DMS153 (cell line): ENCODE results near the gene MRPL33.
A peak's percentile ranks its signal among the peaks of the same experiment; 100 is the strongest.

Source experiments
- DNase-seq: peaks from one replicate; lab custom pipeline; 2025; lab: John Stamatoyannopoulos, UW

Gene MRPL33

GRCh38 chr2:27809761-27810241, 38.3 kb downstream of the MRPL33 start:
- no peak for DNase-seq

- no peak for DNase-seq
Measured at GRCh38 chr2:27810455-27810854, 38.9 kb downstream of the MRPL33 start.

DNA sequence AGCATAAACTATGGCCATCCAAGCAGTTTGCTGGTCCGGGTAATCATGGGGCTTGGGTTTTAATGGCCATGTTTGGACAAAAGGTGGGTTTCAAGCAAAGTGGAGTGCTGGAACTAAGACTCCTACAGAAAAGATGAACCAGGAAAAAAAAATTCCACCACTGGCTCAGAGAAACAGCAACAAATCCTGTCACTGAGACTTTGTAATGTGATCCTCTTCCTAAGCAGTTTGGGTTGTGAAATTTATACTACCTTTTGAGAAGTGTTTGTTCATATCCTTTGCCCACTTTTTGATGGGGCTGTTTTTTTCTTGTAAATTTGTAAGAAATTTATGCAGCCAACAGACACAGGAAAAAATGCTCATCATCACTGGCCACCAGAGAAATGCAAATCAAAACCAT, 40.2 kb downstream of the MRPL33 start:
- no peak for DNase-seq

DNA sequence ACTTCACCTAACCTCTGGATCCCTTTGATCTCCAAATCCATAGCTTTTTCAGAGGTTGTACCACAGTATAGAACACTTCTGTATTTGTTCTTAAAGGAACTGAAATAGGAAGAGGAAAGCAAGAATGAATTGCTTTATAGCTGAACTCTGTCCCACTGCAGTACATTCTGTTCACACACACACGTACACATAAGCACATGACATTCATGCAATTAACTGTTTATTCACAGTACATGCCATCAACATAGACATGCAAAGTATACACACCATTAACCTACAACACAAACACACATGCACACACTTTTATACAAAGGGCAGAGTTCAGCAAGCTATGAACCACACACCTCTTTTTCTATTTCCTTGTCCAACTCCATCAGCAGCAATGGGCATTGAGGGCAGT, 43.2 kb downstream of the MRPL33 start:
- no peak for DNase-seq

GRCh38 chr2:27815860-27816438, 44.4 kb downstream of the MRPL33 start:
- DNase-seq: no peak

DNA sequence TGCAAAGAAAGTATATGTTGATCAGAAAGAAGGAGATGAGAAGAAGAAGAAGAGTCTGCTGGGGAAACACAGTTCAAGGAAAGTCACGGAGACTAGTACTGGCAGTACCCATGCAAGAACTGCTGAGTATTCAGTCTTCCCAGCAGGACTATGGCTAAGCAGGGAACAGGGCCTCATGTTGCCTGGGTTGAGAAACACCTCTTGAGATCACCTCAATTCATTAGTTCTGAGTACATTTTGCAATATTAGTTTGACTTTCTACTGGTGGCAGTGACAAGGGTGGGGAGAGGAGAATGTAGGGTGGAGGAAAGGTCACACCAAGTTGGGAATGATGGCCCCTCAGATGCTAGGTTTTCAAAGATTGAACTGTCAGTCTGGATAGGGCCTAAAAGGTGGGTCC, 50.5 kb downstream of the MRPL33 start:
- DNase-seq: no peak

- no peak for DNase-seq
Measured at GRCh38 chr2:27823135-27823534, 51.6 kb downstream of the MRPL33 start.

DNA sequence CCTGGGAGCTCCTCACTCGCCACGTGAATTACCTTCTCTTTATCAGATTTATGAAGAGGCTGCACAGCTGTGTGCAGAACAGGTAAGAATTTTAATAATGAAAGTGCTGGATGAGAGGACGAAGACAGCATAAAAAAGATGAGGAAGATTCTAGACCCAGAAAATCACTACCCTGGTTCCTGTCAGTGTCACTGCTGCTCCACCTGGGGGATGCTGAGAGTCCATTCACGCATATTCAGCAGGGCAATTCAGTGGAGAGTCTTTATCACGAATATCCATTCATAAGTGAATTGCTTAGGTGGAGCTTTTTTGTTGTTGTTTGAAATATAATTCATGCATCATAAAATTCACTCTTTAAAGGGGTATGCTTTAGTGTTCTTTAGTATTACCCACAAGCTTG, 52.0 kb downstream of the MRPL33 start:
- DNase-seq: no peak

DNA sequence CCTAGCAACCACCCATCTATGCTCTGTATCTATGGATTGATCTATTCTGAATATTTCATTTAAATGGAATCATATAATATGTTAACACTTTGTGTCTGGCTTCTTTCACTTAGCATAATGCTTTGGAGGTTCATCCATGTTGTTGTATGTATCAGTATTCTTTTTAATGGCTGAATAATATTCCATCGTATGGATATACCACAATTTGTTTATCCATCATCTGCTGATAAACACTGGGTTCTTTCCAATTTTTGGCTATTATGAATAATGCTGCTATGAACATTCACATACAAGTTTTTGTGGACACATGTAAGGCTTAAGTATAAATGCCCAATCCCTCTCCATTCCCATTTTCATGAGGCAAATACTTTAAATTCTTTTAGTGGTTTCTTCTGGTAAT, 52.9 kb downstream of the MRPL33 start:
- no peak for DNase-seq

DNA sequence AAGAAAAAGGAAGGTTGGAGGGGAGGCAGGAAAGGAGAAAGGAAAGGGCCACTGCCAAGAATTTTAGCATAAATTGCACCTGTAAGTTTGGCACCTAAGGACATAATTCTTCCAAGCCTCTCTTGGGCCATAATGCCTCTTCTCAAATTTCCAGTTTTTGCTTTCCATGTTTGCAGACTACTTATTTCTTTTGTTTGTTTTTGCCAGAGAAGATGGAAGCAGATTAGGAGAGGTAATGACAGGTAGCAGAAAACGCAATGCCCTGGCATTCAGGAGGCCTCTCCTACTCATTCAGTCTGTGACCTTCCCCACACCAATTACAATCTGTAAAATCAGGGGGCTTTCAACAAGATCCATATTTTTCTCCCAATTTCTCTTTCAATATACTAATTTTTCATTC, 56.8 kb downstream of the MRPL33 start:
- DNase-seq: peak; percentile 11
